ENCODE measurements around the gene SAG.

- TF ChIP-seq EZH2 (IDR thresholded peaks at IDR 0.05; ENCODE audit: borderline replicate concordance), result no peak
- no peak for TF ChIP-seq CTCF (IDR thresholded peaks at IDR 0.05; ENCODE audit: poor library complexity)
Measured at GRCh38 chr2:233323851-233324250, 16.2 kb downstream of the SAG start.

Measured in hepatocyte (in vitro differentiated cells).